IPS DF 19.7 (cell line): ENCODE data around the gene LIPC.

ENCODE experiments used
- DNase-seq: peaks from one replicate; pipeline ENCODE4 v3.0.0-alpha.2; 2013; ENCODE audit warnings: low read depth, low spot score

LIPC gene

DNA sequence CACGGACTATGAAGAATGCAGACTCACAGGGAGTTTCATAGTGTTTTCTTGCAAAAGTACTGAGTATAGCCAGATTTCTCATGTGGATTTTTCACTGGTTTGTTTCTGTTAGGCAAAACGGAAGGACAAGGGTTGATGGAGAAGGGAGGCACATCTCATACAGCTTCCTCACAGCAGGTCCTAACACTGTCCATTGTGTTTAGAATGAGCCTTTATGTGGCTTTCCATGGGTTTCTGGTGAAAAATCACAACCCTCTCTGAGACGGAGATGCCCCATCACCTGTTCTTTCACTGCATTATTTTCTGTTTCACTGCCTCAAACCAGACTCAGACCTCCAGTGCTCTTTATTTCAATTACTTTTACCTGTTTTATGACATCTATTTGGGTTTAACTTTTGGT lies 25.0 kb upstream of the LIPC start:
- DNase-seq, result no peak

- no peak for DNase-seq
Measured at GRCh38 chr15:58407236-58407775, 24.5 kb upstream of the LIPC start.

- DNase-seq, result no peak
Measured at GRCh38 chr15:58407778-58408177, 24.0 kb upstream of the LIPC start.

- DNase-seq, result no peak
Measured at GRCh38 chr15:58409861-58410260, 21.9 kb upstream of the LIPC start.

DNA sequence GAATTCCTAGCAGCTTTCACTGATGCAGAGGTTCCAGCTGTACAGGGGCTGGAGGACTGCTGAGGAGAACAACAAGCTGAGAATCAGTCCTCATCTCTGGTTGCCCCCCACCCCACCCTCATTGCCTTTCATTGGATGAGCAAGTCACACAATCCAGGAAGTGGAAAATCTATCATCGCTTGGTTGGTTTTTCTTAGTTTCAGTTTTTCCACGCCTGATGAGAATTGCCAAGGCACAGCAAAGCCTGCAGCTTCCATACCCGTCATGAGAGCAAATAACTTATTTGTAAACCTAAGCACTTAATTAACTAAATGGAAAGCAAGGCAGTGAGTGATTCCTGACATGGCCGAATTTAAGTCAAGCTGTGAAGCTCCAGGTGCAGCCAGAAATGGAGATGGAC lies 21.4 kb upstream of the LIPC start:
- DNase-seq, result no peak

DNA sequence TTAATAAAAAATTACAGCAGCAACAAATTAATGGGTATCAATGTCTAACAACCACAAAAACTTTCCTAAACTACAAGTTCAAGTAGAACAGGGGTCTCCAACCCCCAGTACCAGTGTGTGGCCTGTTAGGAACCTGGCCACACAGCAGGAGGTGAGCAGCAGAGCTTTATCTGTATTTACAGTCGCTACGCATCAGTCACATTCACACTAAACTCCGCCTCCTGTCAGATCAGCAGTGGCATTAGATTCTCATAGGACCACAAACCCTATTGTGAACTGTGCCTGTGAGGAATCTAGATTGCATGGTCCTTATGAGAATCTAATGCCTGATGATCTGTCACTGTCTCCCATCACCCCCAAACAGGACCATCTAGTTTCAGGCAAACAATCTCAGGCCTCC lies 18.5 kb upstream of the LIPC start:
- DNase-seq, result no peak

- DNase-seq, result no peak
Measured at GRCh38 chr15:58415636-58416035, 16.2 kb upstream of the LIPC start.

- DNase-seq, result no peak
Measured at GRCh38 chr15:58416963-58417362, 14.8 kb upstream of the LIPC start.

- no peak for DNase-seq
Measured at GRCh38 chr15:58418135-58418534, 13.7 kb upstream of the LIPC start.

DNA sequence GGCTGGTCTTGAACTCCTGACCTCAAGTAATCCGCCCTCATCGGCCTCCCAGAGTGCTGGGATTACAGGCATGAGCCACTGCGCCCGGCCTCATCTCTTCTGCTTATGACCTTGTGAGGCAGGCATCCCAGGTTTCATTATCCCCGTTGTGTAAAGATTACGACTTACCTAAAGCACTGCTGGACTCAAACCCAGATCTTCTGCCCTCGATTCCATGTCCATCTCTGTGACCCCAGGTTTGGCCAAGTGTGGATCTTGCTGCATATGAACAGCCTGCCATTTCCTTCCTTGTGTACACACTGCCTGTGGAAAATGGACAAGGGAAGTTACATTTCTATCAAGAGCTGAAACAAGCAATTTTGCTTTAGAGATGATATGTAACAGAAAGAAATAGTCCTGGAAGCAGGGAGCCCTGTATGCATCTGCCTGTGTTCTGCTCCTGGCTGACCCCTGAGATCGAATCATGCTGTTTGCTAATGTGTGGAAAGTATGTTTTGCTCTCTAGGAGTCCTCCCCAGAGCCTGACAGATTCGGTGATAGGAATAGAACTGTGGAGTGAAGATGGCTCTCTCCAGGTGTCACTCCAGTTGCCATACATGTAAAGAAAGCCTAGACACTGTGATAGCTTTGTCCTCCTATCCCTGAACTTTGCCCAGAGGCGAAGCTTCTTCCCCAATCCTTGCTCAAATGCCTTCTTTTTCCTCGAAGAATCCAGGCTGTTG lies 11.8 kb upstream of the LIPC start:
- DNase-seq, result no peak

DNA sequence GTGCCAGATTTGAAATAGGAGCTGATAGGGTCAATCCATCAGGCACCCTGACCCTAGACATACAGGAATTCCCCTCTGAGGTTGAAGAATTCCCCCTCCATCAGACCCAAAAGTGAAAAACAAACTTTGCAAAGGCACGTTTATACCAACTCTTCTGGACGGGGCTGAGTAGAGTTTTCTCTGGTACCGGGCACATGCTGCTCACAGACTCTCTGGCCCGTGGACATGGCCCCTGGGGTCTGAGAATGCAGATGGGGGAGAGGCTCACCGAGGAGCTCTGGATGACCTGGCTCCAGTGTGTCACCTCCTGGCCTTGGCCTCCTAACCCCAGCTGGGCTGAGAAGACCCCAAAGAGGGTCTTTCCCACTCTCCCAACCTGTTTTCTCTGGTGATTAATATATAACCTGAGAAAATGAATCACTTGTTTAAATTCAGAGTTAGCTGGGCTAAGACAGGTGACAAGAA lies 11.2 kb upstream of the LIPC start:
- no peak for DNase-seq

DNA sequence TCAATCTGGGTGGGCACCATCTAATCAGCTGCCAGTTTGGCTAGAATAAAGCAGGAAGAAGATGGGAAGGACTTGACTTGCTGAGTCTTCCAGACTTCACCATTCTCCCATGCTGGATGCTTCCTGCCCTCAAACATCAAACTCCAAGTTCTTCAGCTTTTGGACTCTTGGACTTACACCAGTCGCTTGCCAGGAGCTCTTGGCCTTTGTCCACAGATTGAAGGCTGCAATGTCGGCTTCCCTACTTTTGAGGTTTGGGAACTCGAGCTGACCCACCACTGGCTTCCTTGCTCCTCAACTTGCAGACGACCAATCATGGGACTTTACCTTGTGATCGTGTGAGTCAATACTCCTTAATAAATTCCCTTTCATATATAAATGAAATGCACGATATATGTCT lies 8.6 kb upstream of the LIPC start:
- DNase-seq, result no peak

GRCh38 chr15:58423831-58424608 lies 7.8 kb upstream of the LIPC start:
- DNase-seq, result no peak

DNA sequence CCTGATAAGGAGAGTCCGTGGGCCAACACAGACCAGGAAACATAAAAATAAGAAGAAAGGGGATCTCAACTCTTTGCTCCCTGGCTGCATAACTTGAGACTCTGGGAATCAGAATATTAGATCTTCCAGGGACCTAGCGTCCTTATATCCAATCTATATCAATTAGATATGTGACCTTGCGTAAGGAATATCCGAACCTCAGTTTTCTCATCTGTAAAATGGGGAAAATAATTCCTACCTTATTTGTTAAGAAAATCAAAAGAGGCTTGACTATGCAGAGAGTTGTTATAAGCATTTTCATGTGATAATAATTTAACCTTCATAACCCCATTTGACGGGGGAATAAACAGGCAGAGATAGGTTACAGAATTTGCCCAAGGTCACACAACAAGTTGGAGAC lies 7.1 kb upstream of the LIPC start:
- DNase-seq, result no peak

DNA sequence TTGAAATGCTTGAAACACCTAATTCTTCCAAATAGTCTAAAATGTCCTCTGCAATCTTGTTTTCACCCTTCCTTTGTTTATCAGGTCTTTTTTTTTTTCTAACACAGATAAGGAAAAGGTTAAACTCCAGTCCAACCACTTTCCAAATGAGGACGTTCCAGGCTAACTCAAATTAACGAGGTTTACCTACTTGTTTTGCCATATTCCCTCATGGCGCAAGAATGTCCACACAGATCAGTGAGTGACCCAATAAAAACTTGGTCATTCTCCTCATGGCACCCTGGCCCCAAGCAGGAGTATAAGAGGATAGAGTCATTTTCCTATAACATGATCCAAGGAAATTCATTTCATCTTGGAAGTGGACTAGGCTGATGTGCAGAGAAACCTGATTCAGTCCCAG lies 6.6 kb upstream of the LIPC start:
- DNase-seq, result no peak

- no peak for DNase-seq
Measured at GRCh38 chr15:58425834-58426233, 6.0 kb upstream of the LIPC start.

- DNase-seq, result no peak
Measured at GRCh38 chr15:58426501-58426900, 5.3 kb upstream of the LIPC start.

- DNase-seq, result no peak
Measured at GRCh38 chr15:58427987-58428386, 3.8 kb upstream of the LIPC start.

GRCh38 chr15:58430224-58430787 lies 1.5 kb upstream of the LIPC start:
- no peak for DNase-seq

DNA sequence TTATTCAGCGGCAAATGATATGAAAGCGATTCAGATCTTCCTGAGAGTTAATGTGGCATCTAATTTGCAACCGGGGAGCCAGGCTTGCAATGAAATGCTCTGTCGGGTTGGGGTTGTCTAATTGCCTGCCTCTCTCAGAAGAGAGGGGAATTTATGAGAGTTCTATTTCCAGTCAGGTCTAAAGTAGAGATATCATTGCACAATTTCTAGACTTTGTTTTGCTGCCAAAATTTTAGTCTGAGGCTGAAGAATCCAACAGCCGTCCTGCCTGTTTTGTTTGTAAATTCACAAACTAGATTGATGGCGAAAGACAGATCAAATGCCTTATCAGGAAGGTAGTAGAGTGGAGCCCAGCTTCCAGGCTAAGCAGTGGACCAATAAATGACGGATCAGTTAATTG lies 610 bp downstream of the LIPC start:
- DNase-seq, result no peak

DNA sequence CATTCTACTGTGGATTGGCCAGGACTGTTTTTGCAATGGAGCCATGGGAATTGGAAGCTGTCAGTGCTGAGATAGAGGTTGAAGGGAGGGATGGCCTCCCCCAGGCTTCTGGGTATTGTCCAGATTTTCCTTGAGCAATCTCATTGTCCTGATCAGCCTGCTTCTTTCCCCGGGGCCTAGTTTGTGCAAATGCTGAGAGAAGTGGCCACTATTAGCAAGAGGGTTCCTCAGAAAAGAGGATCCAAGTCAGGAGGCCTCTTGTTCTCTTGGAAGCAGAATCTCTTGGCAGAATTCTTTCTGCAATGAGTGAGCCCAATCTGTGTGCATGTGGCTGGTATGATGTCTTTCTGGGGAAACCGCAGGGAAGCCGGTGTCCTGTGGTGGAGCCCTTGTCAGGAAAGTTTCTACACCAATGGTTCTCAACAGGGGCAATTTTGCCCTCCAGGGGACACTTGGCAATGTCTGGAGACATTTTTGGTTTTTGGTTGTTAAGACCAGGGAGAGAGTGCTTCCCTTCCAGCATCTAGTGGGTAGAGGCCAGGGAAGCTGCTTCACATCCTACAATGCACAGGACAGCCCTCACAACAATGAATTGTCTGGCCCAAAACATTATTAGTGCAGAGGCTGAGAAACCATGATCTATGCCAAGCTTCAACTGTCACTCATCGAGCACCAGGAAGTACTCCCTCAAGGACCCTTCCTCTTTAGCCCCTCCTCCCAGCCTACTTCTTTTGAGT lies 2.0 kb downstream of the LIPC start:
- no peak for DNase-seq

DNA sequence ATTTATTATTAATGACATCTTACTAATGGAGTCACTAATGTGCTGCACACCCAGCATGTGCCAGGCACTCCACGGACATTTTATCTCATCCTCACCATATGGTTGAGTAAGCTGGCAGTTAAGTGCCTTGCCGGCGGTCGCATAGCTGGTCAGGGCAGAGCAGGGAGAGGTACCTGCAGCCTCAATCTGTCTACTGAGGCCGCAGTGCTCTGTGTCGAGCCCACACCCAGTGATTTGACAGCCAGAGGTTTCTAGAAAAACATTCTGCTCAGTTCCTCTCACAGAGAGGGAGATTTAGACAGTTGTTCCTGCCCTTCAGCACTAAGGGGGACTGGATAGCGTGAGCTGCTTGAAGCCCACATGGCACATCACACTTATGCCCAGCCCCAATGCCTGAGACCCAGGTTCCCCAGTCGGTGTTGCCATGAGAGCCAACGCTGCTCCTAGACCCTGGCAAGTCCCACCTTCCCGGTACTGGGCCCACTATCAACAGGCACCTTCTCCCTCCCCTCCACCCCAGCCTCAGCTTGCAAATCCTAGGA lies 2.6 kb downstream of the LIPC start:
- no peak for DNase-seq
